ENCODE measurements around the gene MMP15. TPM values are rescaled to one million over a fixed set of nuclear protein-coding genes. Genes with fewer than 3 reads are reported as not detected.

The MMP15 gene
- total RNA-seq (2016; rRNA removed; fragmentation: Illumina TruSeq; extraction: Trizol) (17.2 and 35.2 TPM in 2 replicates), polyA plus RNA-seq (2011; rRNA removed) (44.9 and 65.2 TPM in 2 replicates), polyA minus RNA-seq (2011; rRNA and poly(A)+ RNA removed; ENCODE audit: low replicate concordance) (32.1 and 99.8 TPM in 2 replicates), Bru-seq, nascent RNA (percentile 66 among the genes with signal in this experiment), BruChase-seq, experiment 1, labeled RNA remaining after a 6-hour chase (percentile 85 among the genes with signal in this experiment), BruChase-seq, experiment 2, labeled RNA remaining after a 2-hour chase (percentile 74 among the genes with signal in this experiment)
- 3.1 and 4.0 TPM in 2 replicates for total RNA-seq (2016; cell fraction: cytosol; rRNA removed; fragmentation: Illumina TruSeq; extraction: Trizol; ENCODE audit: low read depth)
- 15.2 and 35.5 TPM in 2 replicates for total RNA-seq (2016; cell fraction: insoluble cytoplasmic fraction; rRNA removed; fragmentation: Illumina TruSeq; extraction: Trizol)
- total RNA-seq (2016; cell fraction: membrane; rRNA removed; fragmentation: Illumina TruSeq; extraction: Trizol) = 11.7 and 12.8 TPM in 2 replicates
- total RNA-seq (2016; cell fraction: nucleus; rRNA removed; fragmentation: Illumina TruSeq; extraction: Trizol) = 29.8 and 35.0 TPM in 2 replicates
- polyA plus RNA-seq (2011; cell fraction: cytosol; rRNA removed) = 48.2 and 63.4 TPM in 2 replicates
- polyA plus RNA-seq (2011; cell fraction: nucleus; rRNA removed) = 48.7 and 49.3 TPM in 2 replicates
- 31.4 and 52.1 TPM in 2 replicates for polyA plus RNA-seq (2012)
- 3.1 and 3.6 TPM in 2 replicates for polyA plus RNA-seq (2016; cell fraction: cytosol; fragmentation: Illumina TruSeq; extraction: Trizol; ENCODE audit: low read depth)
- 20.6 and 24.8 TPM in 2 replicates for polyA plus RNA-seq (2016; cell fraction: insoluble cytoplasmic fraction; fragmentation: Illumina TruSeq; extraction: Trizol; ENCODE audit: low read depth)
- polyA plus RNA-seq (2016; cell fraction: membrane; fragmentation: Illumina TruSeq; extraction: Trizol; ENCODE audit: low read depth) = 9.3 and 9.6 TPM in 2 replicates
- 59.2 and 61.3 TPM in 2 replicates for polyA plus RNA-seq (2016; cell fraction: nucleus; fragmentation: Illumina TruSeq; extraction: Trizol; ENCODE audit: insufficient read depth, low read depth)
- polyA minus RNA-seq (2011; cell fraction: cytosol; rRNA and poly(A)+ RNA removed) = 50.9 and 56.7 TPM in 2 replicates
- polyA minus RNA-seq (2011; cell fraction: nucleus; rRNA and poly(A)+ RNA removed) = 14.2 and 19.3 TPM in 2 replicates
- long read RNA-seq, experiment 1, partial matches to known transcripts = 0 of 9 reads
- long read RNA-seq, experiment 1, other reads (novel, unspliced or antisense) = 9 of 9 reads
- long read RNA-seq, experiment 2, full-length matches to known transcripts = 125 of 307 reads
- long read RNA-seq, experiment 2, partial matches to known transcripts = 47 of 307 reads
- long read RNA-seq, experiment 2, other reads (novel, unspliced or antisense) = 135 of 307 reads

GRCh38 chr16:58025351-58026138, at the start of gene MMP15:
Gene MMP15, plus strand, starts transcription at chr16:58025754. Its CDS starts 597 bp downstream, at chr16:58026351.
- BruUV-seq (replicated peaks) = no TSS peak
- peaks cover 0 to 9% of the 10 kb centered on the region in 2 experiments; a peak in 4 of 5 replicates for H3K36me3 ChIP-seq (replicated peaks in 1 of 2; ENCODE audit: control insufficient read depth in 1 of 2, insufficient read depth in 2 of 2, low read length in 2 of 2)
- peak within 1 kb of the TSS; percentile 82 for H3K9ac ChIP-seq (ENCODE audit: insufficient read depth, low read depth, low read length)
- H3K4me1 ChIP-seq (ENCODE audit: insufficient read depth, low read length) = peaks cover 49% of the 10 kb centered on the region
- peaks cover 20% of the 10 kb centered on the region; the same call in 1 of the 2 replicates for H4K20me1 ChIP-seq (ENCODE audit: insufficient read depth, low read length)
- peak; percentile 91 for DNase-seq (ENCODE audit: low spot score)
- H3K9me3 ChIP-seq (ENCODE audit: low read length) = no peaks in the 10 kb centered on the region
- ChIA-PET POLR2A (interaction anchor here (0.6 to 5.9 kb wide), 20 partner anchors 11 to 427 kb away, joined by 3 to 101 read pairs (median 5); partner anchors contain the start of genes CFAP20, KATNB1, KIFC3 and USB1), CTCF (ENCODE audit: low intra/inter-chr PET ratio, low total read pairs) (interaction anchor here (1.0 kb wide), 1 partner anchor 95 kb away, joined by 3 read pairs; no protein-coding TSS in a partner anchor)
- H3K27me3 ChIP-seq (ENCODE audit: control insufficient read depth in 1 of 2, insufficient read depth in 2 of 2, low read length in 2 of 2) = no peaks in the 10 kb centered on the region
- peak; percentile 57 for ATAC-seq
- H2AFZ ChIP-seq (ENCODE audit: low read length) = peak within 1 kb of the TSS; percentile 48
- in situ Hi-C loops (cut with HindIII; ENCODE audit: extremely low pct_ligation_motif_present, low pct_unique_long_range_greater_than_20kb) (no loop called here), intact Hi-C loops (cut with micrococcal nuclease; ENCODE audit: unreplicated experiment) (loop anchor here (1.0 to 10.0 kb wide), 3 partner anchors 104 to 279 kb away; partner anchors contain the start of genes CFAP20 and CSNK2A2)
- H3K79me2 ChIP-seq (ENCODE audit: insufficient read depth, low read length) = peaks cover 29% of the 10 kb centered on the region
- H3K4me2 ChIP-seq (ENCODE audit: low read depth, low read length) = peak within 1 kb of the TSS; percentile 96
- under 1% methylated on average over 16 of the region's 90 CpGs for WGBS (ENCODE audit: low lambda C conversion rate)
- H3K27ac ChIP-seq (ENCODE audit: extremely low read length, insufficient read depth, low read length) = peak within 1 kb of the TSS; percentile 95
- FAIRE-seq = peak; percentile 78
- H3K4me3 ChIP-seq (replicated peaks in 1 of 3; ENCODE audit: insufficient read depth in 1 of 3, low read depth in 2 of 3, low read length in 3 of 3) = peak within 1 kb of the TSS; percentile 87 to 97 (median 88)
- TF ChIP-seq GMEB2 (CRISPR knock-in tag; IDR thresholded peaks at IDR 0.05; ENCODE audit: low read depth) = peak; percentile 57; the same call in 1 of the 2 replicates
- TF ChIP-seq MBD4 (IDR thresholded peaks at IDR 0.05; ENCODE audit: borderline replicate concordance, low read length) = no peak
- TF ChIP-seq ZNF652 (CRISPR knock-in tag; IDR thresholded peaks at IDR 0.05; ENCODE audit: borderline replicate concordance, low read depth) = 0 out of 2 replicates have a peak, but pooled peaks have one; percentile 3
- TF ChIP-seq CHD2 (IDR thresholded peaks at IDR 0.05; ENCODE audit: low read depth, low read length) = 0 out of 2 replicates have a peak, but pooled peaks have one; percentile 37
- peak; percentile 36; the same call in 1 of the 2 replicates for TF ChIP-seq ERF (CRISPR knock-in tag; IDR thresholded peaks at IDR 0.05)
- TF ChIP-seq KLF11 (CRISPR knock-in tag; IDR thresholded peaks at IDR 0.05) = no peak
- peak; percentile 79; the same call in 1 of the 2 replicates for TF ChIP-seq ZBTB42 (CRISPR knock-in tag; IDR thresholded peaks at IDR 0.05)
- TF ChIP-seq SMARCE1 (IDR thresholded peaks at IDR 0.05; ENCODE audit: borderline replicate concordance) = no peak
- no peak for TF ChIP-seq ZC3H4 (CRISPR knock-in tag; IDR thresholded peaks at IDR 0.05; ENCODE audit: borderline replicate concordance)
- TF ChIP-seq MXD1 (CRISPR knock-in tag; IDR thresholded peaks at IDR 0.05) = peak; percentile 70
- TF ChIP-seq ZNF282 (IDR thresholded peaks at IDR 0.05; ENCODE audit: partially characterized antibody) = no peak
- TF ChIP-seq MEIS1 (CRISPR knock-in tag; IDR thresholded peaks at IDR 0.05; ENCODE audit: borderline replicate concordance) = no peak
- TF ChIP-seq RELA (CRISPR knock-in tag; IDR thresholded peaks at IDR 0.05) = no peak
- TF ChIP-seq EED (CRISPR knock-in tag; IDR thresholded peaks at IDR 0.05) = no peak
- TF ChIP-seq ZNF30 (CRISPR knock-in tag; IDR thresholded peaks at IDR 0.05) = no peak
- 0 out of 2 replicates have a peak, but pooled peaks have one; percentile 50 for TF ChIP-seq ZSCAN12 (CRISPR knock-in tag; IDR thresholded peaks at IDR 0.05)

Measured in HepG2 (cell line).